ENCODE data around the gene ARHGAP28. TPM values are rescaled to one million over a fixed set of nuclear protein-coding genes. Genes with fewer than 3 reads are reported as not detected.

The ARHGAP28 gene
- total RNA-seq, 1 experiment from 2014 or later: 32.3 TPM

- no peak for DNase-seq (ENCODE audit: low spot score)
Observed at GRCh38 chr18:6733758-6734157, 4.2 kb downstream of the ARHGAP28 start.

GRCh38 chr18:6734726-6735430 lies 5.4 kb downstream of the ARHGAP28 start:
- DNase-seq (ENCODE audit: low spot score): no peak

- no peak for DNase-seq (ENCODE audit: low spot score)
Observed at GRCh38 chr18:6737833-6738232, 8.3 kb downstream of the ARHGAP28 start.

- no peak for DNase-seq (ENCODE audit: low spot score)
Observed at GRCh38 chr18:6738622-6739021, 9.1 kb downstream of the ARHGAP28 start.

- DNase-seq (ENCODE audit: low spot score): peak; percentile 98
Observed at GRCh38 chr18:6741232-6741663, 11.7 kb downstream of the ARHGAP28 start.

- no peak for DNase-seq (ENCODE audit: low spot score)
Observed at GRCh38 chr18:6741786-6742185, 12.3 kb downstream of the ARHGAP28 start.

GRCh38 chr18:6743999-6744398 lies 14.5 kb downstream of the ARHGAP28 start:
- DNase-seq (ENCODE audit: low spot score): no peak

GRCh38 chr18:6744816-6745455 lies 15.4 kb downstream of the ARHGAP28 start:
- no peak for DNase-seq (ENCODE audit: low spot score)

GRCh38 chr18:6745504-6746031 lies 16.1 kb downstream of the ARHGAP28 start:
- no peak for DNase-seq (ENCODE audit: low spot score)

GRCh38 chr18:6746386-6746960 lies 17.0 kb downstream of the ARHGAP28 start:
- DNase-seq (ENCODE audit: low spot score): no peak

- DNase-seq (ENCODE audit: low spot score): peak; percentile 95
Observed at GRCh38 chr18:6747646-6748045, 18.1 kb downstream of the ARHGAP28 start.

GRCh38 chr18:6748241-6748640 lies 18.7 kb downstream of the ARHGAP28 start:
- DNase-seq (ENCODE audit: low spot score): no peak

GRCh38 chr18:6750411-6750810 lies 20.9 kb downstream of the ARHGAP28 start:
- DNase-seq (ENCODE audit: low spot score): no peak

- no peak for DNase-seq (ENCODE audit: low spot score)
Observed at GRCh38 chr18:6751222-6751621, 21.7 kb downstream of the ARHGAP28 start.

GRCh38 chr18:6752202-6752860 lies 22.8 kb downstream of the ARHGAP28 start:
- DNase-seq (ENCODE audit: low spot score): peak; percentile 57

- no peak for DNase-seq (ENCODE audit: low spot score)
Observed at GRCh38 chr18:6755107-6755506, 25.6 kb downstream of the ARHGAP28 start.

GRCh38 chr18:6757931-6758330 lies 28.4 kb downstream of the ARHGAP28 start:
- no peak for DNase-seq (ENCODE audit: low spot score)

- no peak for DNase-seq (ENCODE audit: low spot score)
Observed at GRCh38 chr18:6759579-6759978, 30.1 kb downstream of the ARHGAP28 start.

GRCh38 chr18:6763524-6763923 lies 34.0 kb downstream of the ARHGAP28 start:
- no peak for DNase-seq (ENCODE audit: low spot score)

GRCh38 chr18:6764382-6764781 lies 34.9 kb downstream of the ARHGAP28 start:
- DNase-seq (ENCODE audit: low spot score): no peak

GRCh38 chr18:6773777-6774176 lies 44.3 kb downstream of the ARHGAP28 start:
- no peak for DNase-seq (ENCODE audit: low spot score)

- no peak for DNase-seq (ENCODE audit: low spot score)
Observed at GRCh38 chr18:6775237-6775636, 45.7 kb downstream of the ARHGAP28 start.

Data from H4 (cell line).